Panc1 (cell line): ENCODE measurements around the gene PAK4. TPM values are rescaled to one million over a fixed set of nuclear protein-coding genes. Genes with fewer than 3 reads are reported as not detected.

ENCODE experiments used
- ATAC-seq: fragments of 200-7000 bp; cut with Tn5 transposase; 2 replicates; pipeline ENCODE4 v1.9.1; 2020; ENCODE audit warnings: mild to moderate bottlenecking, moderate library complexity
- Bru-seq: library from RNA; stranded (reverse); fragments of 400-500 nt; gene quantifications from one replicate; lab custom pipeline; 2021; lab: Mats Ljungman, UMichigan
- BruChase-seq, 2 experiments: library from RNA; stranded (reverse); fragments of 400-500 nt; gene quantifications; one replicate each; lab custom pipeline; 2021; lab: Mats Ljungman, UMichigan
- BruUV-seq: library from RNA; stranded (reverse); fragments of 400-500 nt; replicated peaks from 2 replicates; lab custom pipeline; 2021; lab: Mats Ljungman, UMichigan
- CTCF ChIA-PET: fragments of 300-600 bp; sonication (Branson Sonifier 250); formaldehyde crosslinking; loops from one replicate; lab custom pipeline; 2022; ENCODE audit warnings: antibody characterized with exemption; lab: Charles Lee
- POLR2A ChIA-PET: fragments of 300-600 bp; sonication (Branson Sonifier 250); formaldehyde crosslinking; loops from one replicate; lab custom pipeline; 2022; ENCODE audit warnings: antibody characterized with exemption; lab: Charles Lee
- DNase-seq: peaks from one replicate; pipeline ENCODE4 v3.0.0-alpha.2; 2010; ENCODE audit warnings: low read depth, low spot score
- H3K27ac ChIP-seq: 2 replicates; pipeline ENCODE4 v1.5.1; 2011; ENCODE audit warnings: mild to moderate bottlenecking, low read length, inconsistent platforms
- H3K27me3 ChIP-seq: fragments of 200-500 bp; sonication (Bioruptor generic); 2 replicates; pipeline ENCODE4 v1.6.0; 2014; ENCODE audit warnings: low read length, inconsistent platforms; ENCODE audit not compliant: control insufficient read depth, insufficient read depth
- H3K36me3 ChIP-seq: fragments of 200-500 bp; sonication (Bioruptor generic); 2 replicates; pipeline ENCODE4 v1.5.1; 2014; ENCODE audit warnings: inconsistent platforms, mild to moderate bottlenecking, low read length, moderate library complexity; ENCODE audit not compliant: control insufficient read depth, insufficient read depth
- H3K4me1 ChIP-seq: 2 replicates; pipeline ENCODE4 v1.5.1; 2011; ENCODE audit warnings: inconsistent platforms, mild to moderate bottlenecking, low read length, moderate library complexity; ENCODE audit not compliant: control insufficient read depth, insufficient read depth
- H3K4me3 ChIP-seq, 2 experiments: 2 replicates each; pipeline ENCODE4 v1.5.1; 2011 to 2012; ENCODE audit warnings: low read depth in 2 of 2, low read length in 2 of 2, mild to moderate bottlenecking in 2 of 2, inconsistent platforms in 1 of 2, moderate library complexity in 1 of 2
- H3K9me3 ChIP-seq: fragments of 200-500 bp; sonication (Bioruptor generic); 2 replicates; pipeline ENCODE4 v1.5.1; 2014; ENCODE audit warnings: low read depth, mild to moderate bottlenecking, inconsistent platforms, low read length, moderate library complexity; ENCODE audit not compliant: control insufficient read depth, insufficient read depth
- POLR2AphosphoS5 ChIP-seq: IDR thresholded peaks from 2 replicates; pipeline ENCODE4 v1.6.1; 2012; ENCODE audit warnings: mild to moderate bottlenecking, low read depth, low read length, moderate library complexity
- SIN3A ChIP-seq: IDR thresholded peaks from 2 replicates; pipeline ENCODE4 v1.6.1; 2012; ENCODE audit warnings: low read depth, mild to moderate bottlenecking, low read length, moderate library complexity, borderline replicate concordance; ENCODE audit not compliant: insufficient read depth
- TCF7L2 ChIP-seq: IDR thresholded peaks from 2 replicates; pipeline ENCODE4 v1.6.1; 2011; ENCODE audit warnings: mild to moderate bottlenecking, low read depth, low read length, inconsistent platforms
- in situ Hi-C: cut with HindIII; loops from 2 replicates; pipeline ENCODE4 v1.10.0; 2016; ENCODE audit warnings: low sequenced_read_pairs, low pct_unique_long_range_greater_than_20kb
- intact Hi-C: fragments of 100-400 bp; cut with micrococcal nuclease; formaldehyde crosslinking; loops from one replicate; pipeline ENCODE4 v1.10.0; 2022; ENCODE audit not compliant: unreplicated experiment
- long read RNA-seq: library from polyadenylated mRNA; unstranded; transcript quantifications from one replicate; pipeline ENCODE4 v2.0.0, GENCODE V29; 2021; ENCODE audit not compliant: unreplicated experiment
- polyA plus RNA-seq: library from polyadenylated mRNA; unstranded; fragments of >200 nt; gene quantifications from one replicate; pipeline ENCODE4 v1.2.1, GENCODE V29; 2012; ENCODE audit warnings: missing spikeins; ENCODE audit not compliant: insufficient read length
- total RNA-seq: library from RNA; stranded (reverse); gene quantifications from one replicate; pipeline ENCODE4 v1.2.1, GENCODE V29; 2021; ENCODE audit not compliant: unreplicated experiment
- TF ChIP-seq, protein P1 (sequence below), 2 experiments: IDR thresholded peaks; 2 replicates each; pipeline ENCODE4 v1.6.1; 2011 to 2012; ENCODE audit warnings: low read depth in 2 of 2, control low read depth in 1 of 2, low read length in 1 of 2, mild to moderate bottlenecking in 1 of 2, moderate library complexity in 1 of 2; ENCODE audit not compliant: insufficient read depth in 1 of 2
- TF ChIP-seq, protein P2 (sequence below): fragments of 450-650 bp; IDR thresholded peaks from 2 replicates; pipeline ENCODE4 v1.5.1; 2017; ENCODE audit warnings: mild to moderate bottlenecking

Gene PAK4
- total RNA-seq: 311 TPM
- 362 TPM for polyA plus RNA-seq
- percentile 94 among the genes with signal in this experiment for Bru-seq, nascent RNA
- percentile 93 among the genes with signal in this experiment for BruChase-seq, experiment 1, labeled RNA remaining after a 2-hour chase
- percentile 95 among the genes with signal in this experiment for BruChase-seq, experiment 2, labeled RNA remaining after a 6-hour chase
- long read RNA-seq, full-length matches to known transcripts: 22 of 178 reads
- long read RNA-seq, partial matches to known transcripts: 77 of 178 reads
- long read RNA-seq, other reads (novel, unspliced or antisense): 79 of 178 reads

DNA sequence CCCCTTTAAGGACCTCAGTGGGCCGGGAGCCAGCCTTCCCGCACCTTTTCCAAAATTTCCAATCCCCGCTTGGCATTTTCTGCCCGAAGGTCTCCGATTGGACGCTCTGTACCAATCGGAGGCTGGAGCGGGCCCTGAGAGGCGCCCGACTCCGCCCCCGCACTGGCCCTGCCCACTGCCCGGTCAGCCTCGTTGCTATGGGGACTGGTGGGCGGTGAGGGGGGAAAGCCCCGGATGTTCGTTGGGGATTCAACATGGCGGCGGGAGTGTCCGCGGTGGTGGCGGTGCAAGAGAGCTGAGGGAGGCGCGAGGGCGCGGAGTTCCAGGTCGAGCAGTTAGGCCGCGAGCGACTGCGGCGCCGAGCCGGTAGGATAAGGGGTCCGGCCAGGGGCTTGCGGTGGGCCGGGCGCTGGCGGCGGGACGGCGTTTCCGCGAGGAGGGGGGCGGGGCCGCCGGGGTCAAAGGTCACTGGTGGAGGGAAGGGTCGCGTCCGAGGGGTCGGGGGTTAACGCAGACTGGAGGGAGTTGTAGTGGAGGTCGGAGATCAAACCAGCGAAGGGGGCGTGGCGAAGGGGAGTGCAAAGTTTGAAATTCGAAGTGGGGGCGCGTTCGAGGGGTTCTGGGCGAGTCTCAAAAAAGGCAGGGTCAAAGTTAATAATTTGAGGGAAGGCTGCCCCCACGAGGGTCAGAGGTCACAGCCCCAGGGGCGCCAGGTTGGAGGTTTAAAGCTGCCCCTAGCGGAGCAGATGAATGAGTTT lies at the start of gene PAK4:
Gene PAK4, plus strand, starts transcription at position 233 of the 758 bp plus-strand sequence. CDS start 43,768 bp downstream, outside the sequence.
- no peaks in the 10 kb centered on the region for H3K36me3 ChIP-seq
- in situ Hi-C loops: no loop called here
- H3K9me3 ChIP-seq: no peaks in the 10 kb centered on the region
- peak; percentile 95 for ATAC-seq
- ChIA-PET POLR2A (interaction anchor here (0.5 to 0.6 kb wide), 2 partner anchors 12 to 30 kb away, joined by 10 read pairs; no protein-coding TSS in a partner anchor), CTCF (interaction anchor here (0.6 to 0.7 kb wide), 3 partner anchors 10 to 13 kb away, joined by 3 to 13 read pairs (median 5); no protein-coding TSS in a partner anchor)
- peak within 1 kb of the TSS; percentile 89 for H3K27ac ChIP-seq
- peak within 1 kb of the TSS; percentile 63 to 90 for H3K4me3 ChIP-seq
- no TSS peak for BruUV-seq
- TF ChIP-seq TCF7L2 (no peak; the same call in none of the 2 replicates), SIN3A (peak; percentile 100), POLR2AphosphoS5 (peak; percentile 99)
- TF ChIP-seq, protein P1, sequence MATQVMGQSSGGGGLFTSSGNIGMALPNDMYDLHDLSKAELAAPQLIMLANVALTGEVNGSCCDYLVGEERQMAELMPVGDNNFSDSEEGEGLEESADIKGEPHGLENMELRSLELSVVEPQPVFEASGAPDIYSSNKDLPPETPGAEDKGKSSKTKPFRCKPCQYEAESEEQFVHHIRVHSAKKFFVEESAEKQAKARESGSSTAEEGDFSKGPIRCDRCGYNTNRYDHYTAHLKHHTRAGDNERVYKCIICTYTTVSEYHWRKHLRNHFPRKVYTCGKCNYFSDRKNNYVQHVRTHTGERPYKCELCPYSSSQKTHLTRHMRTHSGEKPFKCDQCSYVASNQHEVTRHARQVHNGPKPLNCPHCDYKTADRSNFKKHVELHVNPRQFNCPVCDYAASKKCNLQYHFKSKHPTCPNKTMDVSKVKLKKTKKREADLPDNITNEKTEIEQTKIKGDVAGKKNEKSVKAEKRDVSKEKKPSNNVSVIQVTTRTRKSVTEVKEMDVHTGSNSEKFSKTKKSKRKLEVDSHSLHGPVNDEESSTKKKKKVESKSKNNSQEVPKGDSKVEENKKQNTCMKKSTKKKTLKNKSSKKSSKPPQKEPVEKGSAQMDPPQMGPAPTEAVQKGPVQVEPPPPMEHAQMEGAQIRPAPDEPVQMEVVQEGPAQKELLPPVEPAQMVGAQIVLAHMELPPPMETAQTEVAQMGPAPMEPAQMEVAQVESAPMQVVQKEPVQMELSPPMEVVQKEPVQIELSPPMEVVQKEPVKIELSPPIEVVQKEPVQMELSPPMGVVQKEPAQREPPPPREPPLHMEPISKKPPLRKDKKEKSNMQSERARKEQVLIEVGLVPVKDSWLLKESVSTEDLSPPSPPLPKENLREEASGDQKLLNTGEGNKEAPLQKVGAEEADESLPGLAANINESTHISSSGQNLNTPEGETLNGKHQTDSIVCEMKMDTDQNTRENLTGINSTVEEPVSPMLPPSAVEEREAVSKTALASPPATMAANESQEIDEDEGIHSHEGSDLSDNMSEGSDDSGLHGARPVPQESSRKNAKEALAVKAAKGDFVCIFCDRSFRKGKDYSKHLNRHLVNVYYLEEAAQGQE (IDR thresholded peaks at IDR 0.05; ENCODE audit: insufficient read depth in 1 of 2, low read depth in 2 of 2, low read length in 1 of 2): 0 out of 4 replicates have a peak, but pooled peaks of 1 of the 2 experiments have one; percentile 39
- TF ChIP-seq, protein P2, sequence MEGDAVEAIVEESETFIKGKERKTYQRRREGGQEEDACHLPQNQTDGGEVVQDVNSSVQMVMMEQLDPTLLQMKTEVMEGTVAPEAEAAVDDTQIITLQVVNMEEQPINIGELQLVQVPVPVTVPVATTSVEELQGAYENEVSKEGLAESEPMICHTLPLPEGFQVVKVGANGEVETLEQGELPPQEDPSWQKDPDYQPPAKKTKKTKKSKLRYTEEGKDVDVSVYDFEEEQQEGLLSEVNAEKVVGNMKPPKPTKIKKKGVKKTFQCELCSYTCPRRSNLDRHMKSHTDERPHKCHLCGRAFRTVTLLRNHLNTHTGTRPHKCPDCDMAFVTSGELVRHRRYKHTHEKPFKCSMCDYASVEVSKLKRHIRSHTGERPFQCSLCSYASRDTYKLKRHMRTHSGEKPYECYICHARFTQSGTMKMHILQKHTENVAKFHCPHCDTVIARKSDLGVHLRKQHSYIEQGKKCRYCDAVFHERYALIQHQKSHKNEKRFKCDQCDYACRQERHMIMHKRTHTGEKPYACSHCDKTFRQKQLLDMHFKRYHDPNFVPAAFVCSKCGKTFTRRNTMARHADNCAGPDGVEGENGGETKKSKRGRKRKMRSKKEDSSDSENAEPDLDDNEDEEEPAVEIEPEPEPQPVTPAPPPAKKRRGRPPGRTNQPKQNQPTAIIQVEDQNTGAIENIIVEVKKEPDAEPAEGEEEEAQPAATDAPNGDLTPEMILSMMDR: no peak
- peak; percentile 99 for DNase-seq
- H3K27me3 ChIP-seq: no peaks in the 10 kb centered on the region
- intact Hi-C loops: no loop called here
- peaks cover 46% of the 10 kb centered on the region for H3K4me1 ChIP-seq

DNA sequence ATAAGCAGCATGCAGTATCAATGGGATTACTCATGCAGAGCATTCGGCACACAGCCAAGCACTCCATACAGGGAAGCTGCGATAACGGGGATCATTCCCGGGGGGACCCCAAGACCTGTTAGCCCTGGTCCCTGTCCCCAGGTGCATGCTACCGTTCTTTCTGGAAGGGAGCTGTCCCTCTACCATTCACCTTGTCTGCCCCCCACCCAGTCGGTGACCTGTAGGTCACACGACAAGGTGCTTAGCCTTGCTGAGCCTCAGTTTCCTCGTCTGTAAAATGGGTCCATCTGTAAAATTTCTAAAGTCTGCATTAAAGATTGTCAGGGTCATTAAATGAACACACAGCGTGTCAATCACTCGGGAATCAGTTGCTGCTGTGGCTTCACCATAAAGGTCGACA lies 48.3 kb upstream of the PAK4 start:
- DNase-seq: no peak
- in situ Hi-C loops (no loop called here), intact Hi-C loops (no loop called here)
- Histone ChIP-seq H3K27ac (peak overlapping the region; percentile 75), H3K4me1 (peaks cover 69% of the 10 kb centered on the region), H3K36me3 (no peaks in the 10 kb centered on the region), H3K4me3 (no peak overlapping the region), H3K27me3 (no peaks in the 10 kb centered on the region), H3K9me3 (no peaks in the 10 kb centered on the region)
- CTCF ChIA-PET: no interaction called here
- TSS peak; percentile 39 for BruUV-seq
- no peak for TF ChIP-seq POLR2AphosphoS5
- TF ChIP-seq, protein P1 (IDR thresholded peaks at IDR 0.05; ENCODE audit: insufficient read depth in 1 of 2, low read depth in 2 of 2, low read length in 1 of 2): no peak
- TF ChIP-seq TCF7L2: no peak
- TF ChIP-seq, protein P2: no peak
- no peak for TF ChIP-seq SIN3A
- POLR2A ChIA-PET: interaction anchor here (0.6 kb wide), 2 partner anchors 9 to 37 kb away, joined by 4 to 5 read pairs; no protein-coding TSS in a partner anchor
- no peak for ATAC-seq
